ENCODE results near the gene JUND.

The JUND gene

GRCh38 chr19:18239303-18239702, 42.1 kb downstream of the JUND start:
- H4K8ac ChIP-seq (ENCODE audit: low read depth, low read length): no peak overlapping the region
- no peak overlapping the region for H3K23ac ChIP-seq (ENCODE audit: low read length)
- H3K36me3 ChIP-seq (ENCODE audit: control insufficient read depth, insufficient read depth, low read length): no peaks in the 10 kb centered on the region
- no peak overlapping the region for H3K27ac ChIP-seq (ENCODE audit: low read depth, low read length)
- no peak overlapping the region for H3K4me2 ChIP-seq (ENCODE audit: low read length)
- no peak overlapping the region for H2BK120ac ChIP-seq (ENCODE audit: low read depth, low read length)
- peak; percentile 44 for DNase-seq
- H3K4ac ChIP-seq (ENCODE audit: low read depth, low read length): no peak overlapping the region
- H3K79me1 ChIP-seq (ENCODE audit: low read length): no peaks in the 10 kb centered on the region
- no peak overlapping the region for H4K5ac ChIP-seq (ENCODE audit: low read length)
- no peak overlapping the region for H2AK5ac ChIP-seq (ENCODE audit: low read length)
- H3K79me2 ChIP-seq (ENCODE audit: control insufficient read depth, insufficient read depth, low read length): no peaks in the 10 kb centered on the region
- no peak overlapping the region for H2BK15ac ChIP-seq (replicated peaks; ENCODE audit: low read depth)
- H3K56ac ChIP-seq (ENCODE audit: low read length): no peak overlapping the region
- H3K4me1 ChIP-seq (ENCODE audit: control insufficient read depth, low read depth, low read length): no peaks in the 10 kb centered on the region
- H3K18ac ChIP-seq (ENCODE audit: low read length): no peak overlapping the region
- no peak overlapping the region for H3K4me3 ChIP-seq (ENCODE audit: low read length)
- WGBS (ENCODE audit: extremely low coverage, insufficient coverage, low lambda C conversion rate): no CpG with 5 or more reads among the region's 12 CpGs
- no peak overlapping the region for H3K9ac ChIP-seq (ENCODE audit: low read length)
- H2BK5ac ChIP-seq (ENCODE audit: low read length): no peak overlapping the region
- H3K27me3 ChIP-seq (ENCODE audit: insufficient read depth, low read length, poor library complexity): no peaks in the 10 kb centered on the region

DNA sequence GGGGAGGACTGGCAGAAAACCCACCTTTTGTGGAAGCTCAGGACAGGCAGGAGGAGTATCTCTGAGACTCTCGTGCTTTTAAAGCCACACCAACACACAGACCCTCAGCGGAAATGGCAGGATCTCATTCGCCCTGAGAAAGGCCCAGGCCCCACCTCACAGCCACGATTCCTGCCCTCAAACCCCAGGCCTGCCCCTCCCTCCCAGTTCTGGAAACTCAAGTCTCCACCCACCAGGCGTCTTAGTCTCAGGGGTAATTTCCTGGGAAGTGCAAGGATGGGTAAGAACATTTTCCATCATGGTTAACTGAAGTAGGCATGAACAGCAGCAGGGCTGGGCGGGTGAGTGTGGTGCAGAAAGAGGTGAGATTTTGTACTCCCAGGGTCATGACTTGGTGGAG, 47.2 kb downstream of the JUND start:
- H3K4me3 ChIP-seq (ENCODE audit: low read length): no peak overlapping the region
- peaks cover 6% of the 10 kb centered on the region for H3K4me1 ChIP-seq (ENCODE audit: control insufficient read depth, low read depth, low read length)
- no peaks in the 10 kb centered on the region for H3K36me3 ChIP-seq (ENCODE audit: control insufficient read depth, insufficient read depth, low read length)
- H3K9ac ChIP-seq (ENCODE audit: low read length): no peak overlapping the region
- WGBS (ENCODE audit: extremely low coverage, insufficient coverage, low lambda C conversion rate): no CpG with 5 or more reads among the region's 6 CpGs
- no peak overlapping the region for H4K8ac ChIP-seq (ENCODE audit: low read depth, low read length)
- no peak overlapping the region for H3K23ac ChIP-seq (ENCODE audit: low read length)
- no peak overlapping the region for H2BK5ac ChIP-seq (ENCODE audit: low read length)
- H2BK120ac ChIP-seq (ENCODE audit: low read depth, low read length): no peak overlapping the region
- H4K5ac ChIP-seq (ENCODE audit: low read length): no peak overlapping the region
- DNase-seq: no peak
- no peak overlapping the region for H3K27ac ChIP-seq (ENCODE audit: low read depth, low read length)
- H3K27me3 ChIP-seq (ENCODE audit: insufficient read depth, low read length, poor library complexity): no peaks in the 10 kb centered on the region
- no peaks in the 10 kb centered on the region for H3K79me2 ChIP-seq (ENCODE audit: control insufficient read depth, insufficient read depth, low read length)
- no peak overlapping the region for H3K56ac ChIP-seq (ENCODE audit: low read length)
- H2BK15ac ChIP-seq (replicated peaks; ENCODE audit: low read depth): no peak overlapping the region
- H3K4ac ChIP-seq (ENCODE audit: low read depth, low read length): no peak overlapping the region
- H3K18ac ChIP-seq (ENCODE audit: low read length): no peak overlapping the region
- H3K4me2 ChIP-seq (ENCODE audit: low read length): no peak overlapping the region
- H3K79me1 ChIP-seq (ENCODE audit: low read length): no peaks in the 10 kb centered on the region
- H2AK5ac ChIP-seq (ENCODE audit: low read length): no peak overlapping the region

GRCh38 chr19:18233224-18233825, 48.1 kb downstream of the JUND start:
- Histone ChIP-seq H3K36me3 (ENCODE audit: control insufficient read depth, insufficient read depth, low read length) (no peaks in the 10 kb centered on the region), H3K23ac (ENCODE audit: low read length) (no peak overlapping the region), H2AK5ac (ENCODE audit: low read length) (no peak overlapping the region), H3K4me2 (ENCODE audit: low read length) (peak overlapping the region; percentile 54), H2BK5ac (ENCODE audit: low read length) (no peak overlapping the region), H4K5ac (ENCODE audit: low read length) (no peak overlapping the region), H3K4me1 (ENCODE audit: control insufficient read depth, low read depth, low read length) (peaks cover 6% of the 10 kb centered on the region), H2BK15ac (replicated peaks; ENCODE audit: low read depth) (no peak overlapping the region), H3K27me3 (ENCODE audit: insufficient read depth, low read length, poor library complexity) (no peaks in the 10 kb centered on the region), H3K4ac (ENCODE audit: low read depth, low read length) (no peak overlapping the region), H3K9ac (ENCODE audit: low read length) (no peak overlapping the region), H4K8ac (ENCODE audit: low read depth, low read length) (no peak overlapping the region), H3K79me2 (ENCODE audit: control insufficient read depth, insufficient read depth, low read length) (no peaks in the 10 kb centered on the region), H3K27ac (ENCODE audit: low read depth, low read length) (no peak overlapping the region), H3K79me1 (ENCODE audit: low read length) (no peaks in the 10 kb centered on the region), H2BK120ac (ENCODE audit: low read depth, low read length) (no peak overlapping the region), H3K56ac (ENCODE audit: low read length) (no peak overlapping the region), H3K18ac (ENCODE audit: low read length) (no peak overlapping the region), H3K4me3 (ENCODE audit: low read length) (no peak overlapping the region)
- DNase-seq: no peak
- WGBS (ENCODE audit: extremely low coverage, insufficient coverage, low lambda C conversion rate): no CpG with 5 or more reads among the region's 37 CpGs

- H2BK15ac ChIP-seq (replicated peaks; ENCODE audit: low read depth): no peak overlapping the region
- H3K79me1 ChIP-seq (ENCODE audit: low read length): no peaks in the 10 kb centered on the region
- H3K23ac ChIP-seq (ENCODE audit: low read length): no peak overlapping the region
- no peaks in the 10 kb centered on the region for H3K36me3 ChIP-seq (ENCODE audit: control insufficient read depth, insufficient read depth, low read length)
- H4K5ac ChIP-seq (ENCODE audit: low read length): no peak overlapping the region
- H3K27ac ChIP-seq (ENCODE audit: low read depth, low read length): peak overlapping the region; percentile 27
- H3K18ac ChIP-seq (ENCODE audit: low read length): no peak overlapping the region
- no peak overlapping the region for H2AK5ac ChIP-seq (ENCODE audit: low read length)
- H2BK5ac ChIP-seq (ENCODE audit: low read length): no peak overlapping the region
- H2BK120ac ChIP-seq (ENCODE audit: low read depth, low read length): no peak overlapping the region
- H3K4ac ChIP-seq (ENCODE audit: low read depth, low read length): no peak overlapping the region
- H3K4me2 ChIP-seq (ENCODE audit: low read length): peak overlapping the region; percentile 58
- H3K4me3 ChIP-seq (ENCODE audit: low read length): no peak overlapping the region
- peak overlapping the region; percentile 83 for H3K56ac ChIP-seq (ENCODE audit: low read length)
- peak overlapping the region; percentile 65 for H3K9ac ChIP-seq (ENCODE audit: low read length)
- peak; percentile 94 for DNase-seq
- no peak overlapping the region for H4K8ac ChIP-seq (ENCODE audit: low read depth, low read length)
- H3K27me3 ChIP-seq (ENCODE audit: insufficient read depth, low read length, poor library complexity): no peaks in the 10 kb centered on the region
- no peaks in the 10 kb centered on the region for H3K79me2 ChIP-seq (ENCODE audit: control insufficient read depth, insufficient read depth, low read length)
- peaks cover 6% of the 10 kb centered on the region for H3K4me1 ChIP-seq (ENCODE audit: control insufficient read depth, low read depth, low read length)
- no CpG with 5 or more reads among the region's 46 CpGs for WGBS (ENCODE audit: extremely low coverage, insufficient coverage, low lambda C conversion rate)
Measured at GRCh38 chr19:18232540-18233223, 48.7 kb downstream of the JUND start.

- H2BK15ac ChIP-seq (replicated peaks; ENCODE audit: low read depth): no peak overlapping the region
- no peak overlapping the region for H4K8ac ChIP-seq (ENCODE audit: low read depth, low read length)
- H3K27me3 ChIP-seq (ENCODE audit: insufficient read depth, low read length, poor library complexity): no peaks in the 10 kb centered on the region
- no peak overlapping the region for H2BK5ac ChIP-seq (ENCODE audit: low read length)
- no peaks in the 10 kb centered on the region for H3K36me3 ChIP-seq (ENCODE audit: control insufficient read depth, insufficient read depth, low read length)
- peaks cover 6% of the 10 kb centered on the region for H3K4me1 ChIP-seq (ENCODE audit: control insufficient read depth, low read depth, low read length)
- H2AK5ac ChIP-seq (ENCODE audit: low read length): no peak overlapping the region
- no peak overlapping the region for H4K5ac ChIP-seq (ENCODE audit: low read length)
- no peaks in the 10 kb centered on the region for H3K79me1 ChIP-seq (ENCODE audit: low read length)
- H3K18ac ChIP-seq (ENCODE audit: low read length): no peak overlapping the region
- no peak for DNase-seq
- no peak overlapping the region for H3K23ac ChIP-seq (ENCODE audit: low read length)
- H3K9ac ChIP-seq (ENCODE audit: low read length): no peak overlapping the region
- no peak overlapping the region for H2BK120ac ChIP-seq (ENCODE audit: low read depth, low read length)
- no CpG with 5 or more reads among the region's 4 CpGs for WGBS (ENCODE audit: extremely low coverage, insufficient coverage, low lambda C conversion rate)
- H3K56ac ChIP-seq (ENCODE audit: low read length): no peak overlapping the region
- no peak overlapping the region for H3K4me3 ChIP-seq (ENCODE audit: low read length)
- no peaks in the 10 kb centered on the region for H3K79me2 ChIP-seq (ENCODE audit: control insufficient read depth, insufficient read depth, low read length)
- no peak overlapping the region for H3K4ac ChIP-seq (ENCODE audit: low read depth, low read length)
- no peak overlapping the region for H3K27ac ChIP-seq (ENCODE audit: low read depth, low read length)
- H3K4me2 ChIP-seq (ENCODE audit: low read length): no peak overlapping the region
Measured at GRCh38 chr19:18231775-18232174, 49.6 kb downstream of the JUND start.
